Endothelial cell (in vitro differentiated cells): ENCODE data around the gene ARPC5L. TPM values are rescaled to one million over a fixed set of nuclear protein-coding genes. Genes with fewer than 3 reads are reported as not detected.
"Not testable (repeated sequence)": the region's sequence is repeated elsewhere in the genome, so short reads cannot be mapped to it uniquely, and the experiment has no call there.

Experiments
- DNase-seq: peaks from one replicate; pipeline ENCODE4 v3.0.0; 2021; ENCODE audit warnings: low spot score
- H3K27ac Mint-ChIP-seq: one replicate; pipeline ENCODE4 v1.8.0; 2021; ENCODE audit warnings: mixed read lengths, inconsistent platforms; ENCODE audit not compliant: unreplicated experiment
- H3K27me3 Mint-ChIP-seq: one replicate; pipeline ENCODE4 v1.8.0; 2021; ENCODE audit warnings: mild to moderate bottlenecking, moderate library complexity, mixed read lengths, inconsistent platforms; ENCODE audit not compliant: unreplicated experiment
- H3K36me3 Mint-ChIP-seq: one replicate; pipeline ENCODE4 v1.8.0; 2021; ENCODE audit warnings: mild to moderate bottlenecking, low read depth, mixed read lengths, inconsistent platforms; ENCODE audit not compliant: unreplicated experiment
- H3K4me1 Mint-ChIP-seq: one replicate; pipeline ENCODE4 v1.8.0; 2021; ENCODE audit warnings: mild to moderate bottlenecking, mixed read lengths, inconsistent platforms; ENCODE audit not compliant: unreplicated experiment
- H3K4me3 Mint-ChIP-seq: one replicate; pipeline ENCODE4 v1.8.0; 2021; ENCODE audit warnings: mild to moderate bottlenecking, mixed read lengths, inconsistent platforms; ENCODE audit not compliant: unreplicated experiment
- H3K9me3 Mint-ChIP-seq: one replicate; pipeline ENCODE4 v1.8.0; 2021; ENCODE audit warnings: mixed read lengths, inconsistent platforms; ENCODE audit not compliant: unreplicated experiment
- CTCF ChIP-seq: fragments of 200-600 bp; sonication (generic); IDR thresholded peaks from one replicate; pipeline ENCODE4 v1.5.0; 2021; ENCODE audit warnings: antibody characterized with exemption; ENCODE audit not compliant: unreplicated experiment
- total RNA-seq: library from RNA; stranded (reverse); fragmentation: NEBNext Ultra II Directional; extraction: Animal tissue kit (Norgen Biotek cat#: 25700); gene quantifications from one replicate; pipeline ENCODE4 v1.2.1, GENCODE V29; 2021; ENCODE audit not compliant: unreplicated experiment

ARPC5L gene
- total RNA-seq, 1 donor from 2014 or later = 67.0 TPM

DNA sequence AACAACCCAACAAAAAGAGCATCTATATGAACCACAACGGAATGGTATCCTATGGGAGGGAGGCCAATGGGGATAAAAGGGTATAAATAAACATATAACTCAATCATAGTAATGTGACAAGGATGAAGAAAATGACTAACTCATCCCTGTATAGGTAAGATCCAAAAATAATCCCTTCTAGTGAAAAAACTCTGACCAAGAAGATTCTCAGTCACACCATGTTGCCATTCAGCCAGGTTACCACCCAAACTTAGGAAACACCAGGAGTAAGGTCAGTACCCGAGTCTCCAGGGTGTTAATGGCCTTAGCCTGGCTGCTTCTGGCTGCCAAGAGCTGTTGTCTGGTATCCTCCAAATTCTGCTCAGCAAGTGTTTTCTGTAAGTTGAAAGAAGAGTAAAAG, 46.2 kb downstream of the ARPC5L start:
- Mint-ChIP-seq H3K4me3 (no peak overlapping the region), H3K9me3 (no peaks in the 10 kb centered on the region), H3K36me3 (peaks cover 15% of the 10 kb centered on the region), H3K4me1 (peaks cover 8% of the 10 kb centered on the region), H3K27me3 (peaks cover 1% of the 10 kb centered on the region), H3K27ac (no peak overlapping the region)
- TF ChIP-seq CTCF = no peak
- no peak for DNase-seq

DNA sequence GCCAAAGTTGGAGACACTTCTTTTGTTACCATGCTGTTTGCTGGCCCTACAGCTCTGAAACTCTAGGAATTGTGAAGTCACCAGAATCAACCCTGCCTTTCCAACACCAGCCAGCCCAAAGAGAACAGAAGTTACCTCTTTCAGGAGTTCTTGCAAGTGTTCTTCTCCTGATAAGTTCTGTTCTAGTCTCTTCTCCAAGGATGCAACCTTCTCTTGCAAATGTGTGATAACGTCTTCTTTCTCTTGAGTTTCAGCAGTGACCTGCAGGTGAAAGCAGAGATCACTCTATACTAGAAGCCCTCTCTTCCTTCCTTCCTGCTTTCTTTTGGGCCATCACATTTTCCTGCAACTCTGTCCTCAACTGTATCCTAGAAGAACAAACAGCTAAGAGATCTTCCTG, 49.8 kb downstream of the ARPC5L start:
- no peak for DNase-seq
- H3K27me3 Mint-ChIP-seq = peaks cover 1% of the 10 kb centered on the region
- H3K36me3 Mint-ChIP-seq = peaks cover 26% of the 10 kb centered on the region
- H3K27ac Mint-ChIP-seq = no peak overlapping the region
- no peaks in the 10 kb centered on the region for H3K9me3 Mint-ChIP-seq
- H3K4me1 Mint-ChIP-seq = peaks cover 8% of the 10 kb centered on the region
- H3K4me3 Mint-ChIP-seq = no peak overlapping the region
- no peak for TF ChIP-seq CTCF

GRCh38 chr9:124913378-124913777, 51.4 kb downstream of the ARPC5L start:
- H3K27me3 Mint-ChIP-seq = no peaks in the 10 kb centered on the region
- no peak for DNase-seq
- H3K4me1 Mint-ChIP-seq = no peaks in the 10 kb centered on the region
- H3K4me3 Mint-ChIP-seq = no peak overlapping the region
- no peak overlapping the region for H3K27ac Mint-ChIP-seq
- TF ChIP-seq CTCF = no peak
- H3K9me3 Mint-ChIP-seq = no peaks in the 10 kb centered on the region
- H3K36me3 Mint-ChIP-seq = peaks cover 26% of the 10 kb centered on the region

DNA sequence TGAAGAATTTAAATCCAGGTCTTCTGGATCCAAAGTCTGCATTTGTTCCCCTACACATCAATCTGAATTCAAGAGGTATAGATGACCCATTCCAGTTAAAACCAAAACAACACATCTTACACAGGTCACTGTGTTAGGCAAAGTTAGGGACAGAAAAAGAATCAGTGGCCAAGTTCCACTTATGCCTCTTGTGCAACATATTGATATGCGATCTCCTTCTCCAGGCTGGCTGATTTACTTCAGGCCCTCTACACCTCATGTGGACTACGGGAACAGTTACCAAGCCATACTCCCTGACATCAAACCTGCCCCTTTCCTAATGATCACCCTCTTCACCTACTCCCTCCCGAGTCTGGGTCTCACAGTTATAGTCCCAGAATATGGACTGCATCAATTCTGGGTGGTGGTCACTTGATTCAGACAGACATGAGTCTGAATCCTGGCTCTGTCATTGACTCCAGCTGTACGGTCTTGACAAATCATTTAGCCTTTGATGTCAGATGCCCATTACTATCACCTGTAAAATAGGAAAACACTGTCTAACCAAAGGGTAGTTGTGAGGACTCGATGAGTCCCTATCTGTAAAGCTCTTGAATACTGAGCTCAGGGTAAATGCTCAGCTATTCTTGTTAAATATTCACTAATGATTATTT, 52.9 kb downstream of the ARPC5L start:
- no peak for DNase-seq
- H3K27ac Mint-ChIP-seq = no peak overlapping the region
- peaks cover 34% of the 10 kb centered on the region for H3K36me3 Mint-ChIP-seq
- H3K4me1 Mint-ChIP-seq = no peaks in the 10 kb centered on the region
- H3K4me3 Mint-ChIP-seq = no peak overlapping the region
- no peaks in the 10 kb centered on the region for H3K9me3 Mint-ChIP-seq
- TF ChIP-seq CTCF = no peak
- no peaks in the 10 kb centered on the region for H3K27me3 Mint-ChIP-seq

GRCh38 chr9:124920394-124920793, 58.5 kb downstream of the ARPC5L start:
- not testable (repeated sequence) for H3K4me1 Mint-ChIP-seq, H3K9me3 Mint-ChIP-seq, H3K36me3 Mint-ChIP-seq, H3K27me3 Mint-ChIP-seq, DNase-seq, H3K27ac Mint-ChIP-seq, H3K4me3 Mint-ChIP-seq

Other genes with a start within 250 kb of the ARPC5L start
- 63.8 TPM for gene NR6A1, start 90.8 kb upstream of the ARPC5L start, total RNA-seq
- 18.2 TPM for gene OLFML2A, start 85.0 kb upstream of the ARPC5L start, total RNA-seq
- gene WDR38, start 8.7 kb upstream of the ARPC5L start, total RNA-seq = not detected
- gene RPL35, start 173 bp upstream of the ARPC5L start, total RNA-seq = 1,069 TPM
- 14.8 TPM for gene GOLGA1, start 79.0 kb downstream of the ARPC5L start, total RNA-seq